ENCODE measurements around the gene MCM3.

MCM3 gene

GRCh38 chr6:52305411-52305810 lies 20.9 kb upstream of the MCM3 start:
- peak overlapping the region; percentile 61 for H3K27ac ChIP-seq (replicated peaks)
- no peak for DNase-seq (ENCODE audit: low read depth in 1 of 2, low spot score in 1 of 2)
- no peak overlapping the region for H3K4me3 ChIP-seq (replicated peaks; ENCODE audit: insufficient read depth, low read length)
- H3K27me3 ChIP-seq (ENCODE audit: insufficient read depth, poor library complexity, severe bottlenecking), result no peaks in the 10 kb centered on the region
- TF ChIP-seq CTCF (IDR thresholded peaks at IDR 0.05; ENCODE audit: insufficient read depth, low read length) (no peak), GABPA (IDR thresholded peaks at IDR 0.05; ENCODE audit: low read depth) (no peak), REST (IDR thresholded peaks at IDR 0.05; ENCODE audit: insufficient replicate concordance, low read depth) (no peak), SPI1 (IDR thresholded peaks at IDR 0.05; ENCODE audit: borderline replicate concordance, low read depth) (no peak), POLR2AphosphoS5 (IDR thresholded peaks at IDR 0.05; ENCODE audit: low read depth) (no peak)

GRCh38 chr6:52304983-52305390 lies 20.4 kb upstream of the MCM3 start:
- peak in 1 of 2 experiments; percentile 19 for DNase-seq (ENCODE audit: low read depth in 1 of 2, low spot score in 1 of 2)
- Histone ChIP-seq H3K27me3 (ENCODE audit: insufficient read depth, poor library complexity, severe bottlenecking) (no peaks in the 10 kb centered on the region), H3K4me3 (replicated peaks; ENCODE audit: insufficient read depth, low read length) (no peak overlapping the region), H3K27ac (replicated peaks) (peak overlapping the region; percentile 61)
- TF ChIP-seq GABPA (IDR thresholded peaks at IDR 0.05; ENCODE audit: low read depth) (no peak), SPI1 (IDR thresholded peaks at IDR 0.05; ENCODE audit: borderline replicate concordance, low read depth) (peak; percentile 1; the same call in 1 of the 2 replicates)

GRCh38 chr6:52303178-52303577 lies 18.6 kb upstream of the MCM3 start:
- no peak overlapping the region for H3K27ac ChIP-seq (replicated peaks)
- no peak for TF ChIP-seq SPI1 (IDR thresholded peaks at IDR 0.05; ENCODE audit: borderline replicate concordance, low read depth)
- TF ChIP-seq REST (IDR thresholded peaks at IDR 0.05; ENCODE audit: insufficient replicate concordance, low read depth), result no peak
- no peak for TF ChIP-seq POLR2AphosphoS5 (IDR thresholded peaks at IDR 0.05; ENCODE audit: low read depth)
- TF ChIP-seq CTCF (IDR thresholded peaks at IDR 0.05; ENCODE audit: insufficient read depth, low read length), result no peak
- TF ChIP-seq GABPA (IDR thresholded peaks at IDR 0.05; ENCODE audit: low read depth), result no peak
- no peak overlapping the region for H3K4me3 ChIP-seq (replicated peaks; ENCODE audit: insufficient read depth, low read length)
- DNase-seq (ENCODE audit: low read depth in 1 of 2, low spot score in 1 of 2), result no peak
- H3K27me3 ChIP-seq (ENCODE audit: insufficient read depth, poor library complexity, severe bottlenecking), result no peaks in the 10 kb centered on the region

- Histone ChIP-seq H3K27ac (replicated peaks) (no peak overlapping the region), H3K27me3 (ENCODE audit: insufficient read depth, poor library complexity, severe bottlenecking) (no peaks in the 10 kb centered on the region), H3K4me3 (replicated peaks; ENCODE audit: insufficient read depth, low read length) (no peak overlapping the region)
- no peak for DNase-seq (ENCODE audit: low read depth in 1 of 2, low spot score in 1 of 2)
- TF ChIP-seq POLR2AphosphoS5 (IDR thresholded peaks at IDR 0.05; ENCODE audit: low read depth) (no peak), SPI1 (IDR thresholded peaks at IDR 0.05; ENCODE audit: borderline replicate concordance, low read depth) (no peak), REST (IDR thresholded peaks at IDR 0.05; ENCODE audit: insufficient replicate concordance, low read depth) (no peak)
Measured at GRCh38 chr6:52301326-52301725, 16.8 kb upstream of the MCM3 start.

Measured in HL-60 (cell line).